Measurements from ENCODE around the gene APOBEC3B.
"Not testable (repeated sequence)": the region's sequence is repeated elsewhere in the genome, so short reads cannot be mapped to it uniquely, and the experiment has no call there.

The APOBEC3B gene

GRCh38 chr22:39027717-39028116 lies 45.6 kb downstream of the APOBEC3B start:
- H3K4me3 ChIP-seq (ENCODE audit: low read depth, low read length): no peak overlapping the region
- TF ChIP-seq, protein P1, sequence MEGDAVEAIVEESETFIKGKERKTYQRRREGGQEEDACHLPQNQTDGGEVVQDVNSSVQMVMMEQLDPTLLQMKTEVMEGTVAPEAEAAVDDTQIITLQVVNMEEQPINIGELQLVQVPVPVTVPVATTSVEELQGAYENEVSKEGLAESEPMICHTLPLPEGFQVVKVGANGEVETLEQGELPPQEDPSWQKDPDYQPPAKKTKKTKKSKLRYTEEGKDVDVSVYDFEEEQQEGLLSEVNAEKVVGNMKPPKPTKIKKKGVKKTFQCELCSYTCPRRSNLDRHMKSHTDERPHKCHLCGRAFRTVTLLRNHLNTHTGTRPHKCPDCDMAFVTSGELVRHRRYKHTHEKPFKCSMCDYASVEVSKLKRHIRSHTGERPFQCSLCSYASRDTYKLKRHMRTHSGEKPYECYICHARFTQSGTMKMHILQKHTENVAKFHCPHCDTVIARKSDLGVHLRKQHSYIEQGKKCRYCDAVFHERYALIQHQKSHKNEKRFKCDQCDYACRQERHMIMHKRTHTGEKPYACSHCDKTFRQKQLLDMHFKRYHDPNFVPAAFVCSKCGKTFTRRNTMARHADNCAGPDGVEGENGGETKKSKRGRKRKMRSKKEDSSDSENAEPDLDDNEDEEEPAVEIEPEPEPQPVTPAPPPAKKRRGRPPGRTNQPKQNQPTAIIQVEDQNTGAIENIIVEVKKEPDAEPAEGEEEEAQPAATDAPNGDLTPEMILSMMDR (IDR thresholded peaks at IDR 0.05; ENCODE audit: low read depth, low read length): no peak
- H3K27ac ChIP-seq: no peak overlapping the region
- no peak for DNase-seq
- H3K9me3 ChIP-seq (ENCODE audit: severe bottlenecking): no peaks in the 10 kb centered on the region
- H3K27me3 ChIP-seq (ENCODE audit: insufficient read depth, low read depth, severe bottlenecking): no peaks in the 10 kb centered on the region
- no peaks in the 10 kb centered on the region for H3K36me3 ChIP-seq

- no peaks in the 10 kb centered on the region for H3K27me3 ChIP-seq (ENCODE audit: insufficient read depth, low read depth, severe bottlenecking)
- no peaks in the 10 kb centered on the region for H3K36me3 ChIP-seq
- no peaks in the 10 kb centered on the region for H3K9me3 ChIP-seq (ENCODE audit: severe bottlenecking)
- DNase-seq: no peak
- H3K27ac ChIP-seq: no peak overlapping the region
- H3K4me3 ChIP-seq (ENCODE audit: low read depth, low read length): no peak overlapping the region
- TF ChIP-seq, protein P1 (IDR thresholded peaks at IDR 0.05; ENCODE audit: low read depth, low read length): no peak
Observed at GRCh38 chr22:39028281-39028680, 46.1 kb downstream of the APOBEC3B start.

DNA sequence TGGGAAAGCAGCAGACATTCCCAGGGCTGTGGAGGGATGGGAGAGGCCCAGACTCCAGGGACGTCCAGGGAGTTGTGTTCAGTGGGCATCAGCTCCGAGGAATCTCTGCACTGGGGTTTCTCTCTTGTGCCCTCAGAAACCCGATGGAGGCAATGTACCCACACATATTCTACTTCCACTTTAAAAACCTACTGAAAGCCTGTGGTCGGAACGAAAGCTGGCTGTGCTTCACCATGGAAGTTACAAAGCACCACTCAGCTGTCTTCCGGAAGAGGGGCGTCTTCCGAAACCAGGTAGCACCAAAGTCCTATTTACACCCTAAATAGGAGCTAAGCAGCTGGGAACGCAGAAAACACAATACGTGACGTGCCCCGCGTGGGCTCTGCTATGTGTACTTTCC lies 47.1 kb downstream of the APOBEC3B start:
- TF ChIP-seq, protein P1 (IDR thresholded peaks at IDR 0.05; ENCODE audit: low read depth, low read length): no peak
- DNase-seq: no peak
- no peaks in the 10 kb centered on the region for H3K27me3 ChIP-seq (ENCODE audit: insufficient read depth, low read depth, severe bottlenecking)
- no peaks in the 10 kb centered on the region for H3K36me3 ChIP-seq
- H3K9me3 ChIP-seq (ENCODE audit: severe bottlenecking): no peaks in the 10 kb centered on the region
- no peak overlapping the region for H3K4me3 ChIP-seq (ENCODE audit: low read depth, low read length)
- no peak overlapping the region for H3K27ac ChIP-seq

DNA sequence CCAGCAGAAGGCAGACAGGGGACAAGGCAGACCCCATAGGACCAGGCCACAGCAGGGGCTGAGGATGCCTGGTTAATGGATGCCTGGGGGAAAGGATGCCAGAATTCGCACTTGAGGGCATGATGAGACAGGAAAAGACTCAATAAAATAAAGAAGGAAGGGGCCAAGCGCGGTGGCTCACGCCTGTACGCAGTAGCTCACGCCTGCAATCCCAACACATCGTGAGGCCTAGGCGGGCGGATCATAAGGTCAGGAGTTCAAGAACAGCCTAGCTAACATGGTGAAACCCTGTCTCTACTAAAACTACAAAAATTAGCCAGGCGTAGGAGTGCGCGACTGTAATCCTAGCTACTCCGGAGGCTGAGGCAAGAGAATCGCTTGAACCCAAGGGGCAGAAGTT lies 48.6 kb downstream of the APOBEC3B start:
- Histone ChIP-seq H3K27me3 (ENCODE audit: insufficient read depth, low read depth, severe bottlenecking) (no peaks in the 10 kb centered on the region), H3K4me3 (ENCODE audit: low read depth, low read length) (no peak overlapping the region), H3K27ac (no peak overlapping the region), H3K36me3 (no peaks in the 10 kb centered on the region), H3K9me3 (ENCODE audit: severe bottlenecking) (no peaks in the 10 kb centered on the region)
- no peak for DNase-seq
- TF ChIP-seq, protein P1 (IDR thresholded peaks at IDR 0.05; ENCODE audit: low read depth, low read length): no peak

- not testable (repeated sequence) for H3K36me3 ChIP-seq; H3K27me3 ChIP-seq (ENCODE audit: insufficient read depth, low read depth, severe bottlenecking); H3K9me3 ChIP-seq (ENCODE audit: severe bottlenecking); DNase-seq; H3K27ac ChIP-seq; H3K4me3 ChIP-seq (ENCODE audit: low read depth, low read length)
Observed at GRCh38 chr22:39031434-39032295, 49.5 kb downstream of the APOBEC3B start.

GRCh38 chr22:39037071-39037470 lies 54.9 kb downstream of the APOBEC3B start:
- H3K27me3 ChIP-seq (ENCODE audit: insufficient read depth, low read depth, severe bottlenecking); H3K4me3 ChIP-seq (ENCODE audit: low read depth, low read length); H3K9me3 ChIP-seq (ENCODE audit: severe bottlenecking); H3K27ac ChIP-seq; DNase-seq; H3K36me3 ChIP-seq: not testable (repeated sequence)
